Neuron (in vitro differentiated cells): ENCODE data around the gene NIPAL3.
"Not testable (repeated sequence)": the region's sequence is repeated elsewhere in the genome, so short reads cannot be mapped to it uniquely, and the experiment has no call there.

ENCODE experiments used
- H2AFZ ChIP-seq: one replicate; pipeline ENCODE4 v1.6.1; 2013; ENCODE audit warnings: low read depth, mild to moderate bottlenecking, inconsistent platforms, low read length, moderate library complexity
- H3K27me3 ChIP-seq: one replicate; pipeline ENCODE4 v1.6.1; 2013; ENCODE audit warnings: low read length; ENCODE audit not compliant: insufficient read depth
- H3K36me3 ChIP-seq: one replicate; pipeline ENCODE4 v1.6.1; 2013; ENCODE audit warnings: low read length; ENCODE audit not compliant: insufficient read depth
- H3K4me1 ChIP-seq: one replicate; pipeline ENCODE4 v1.6.1; 2013; ENCODE audit warnings: low read length; ENCODE audit not compliant: insufficient read depth
- H3K4me3 ChIP-seq: 2 replicates; pipeline ENCODE4 v1.5.1; 2013; ENCODE audit warnings: mild to moderate bottlenecking, low read length, moderate library complexity
- H3K9me3 ChIP-seq: one replicate; pipeline ENCODE4 v1.6.1; 2013; ENCODE audit warnings: low read length

NIPAL3 gene

GRCh38 chr1:24514946-24515345 is 99.3 kb downstream of the NIPAL3 start:
- H3K4me3 ChIP-seq = no peak overlapping the region
- no peaks in the 10 kb centered on the region for H3K9me3 ChIP-seq
- peaks cover 2% of the 10 kb centered on the region for H3K27me3 ChIP-seq
- H3K36me3 ChIP-seq = no peaks in the 10 kb centered on the region
- no peaks in the 10 kb centered on the region for H3K4me1 ChIP-seq
- no peak overlapping the region for H2AFZ ChIP-seq

- not testable (repeated sequence) for H3K4me3 ChIP-seq, H3K36me3 ChIP-seq, H2AFZ ChIP-seq, H3K4me1 ChIP-seq, H3K9me3 ChIP-seq, H3K27me3 ChIP-seq
Observed at GRCh38 chr1:24515671-24516209, 100.1 kb downstream of the NIPAL3 start.

- no peak overlapping the region for H2AFZ ChIP-seq
- H3K4me1 ChIP-seq = no peaks in the 10 kb centered on the region
- peaks cover 2% of the 10 kb centered on the region for H3K27me3 ChIP-seq
- no peak overlapping the region for H3K4me3 ChIP-seq
- no peaks in the 10 kb centered on the region for H3K9me3 ChIP-seq
- H3K36me3 ChIP-seq = no peaks in the 10 kb centered on the region
Observed at GRCh38 chr1:24516506-24516905, 100.9 kb downstream of the NIPAL3 start.

DNA sequence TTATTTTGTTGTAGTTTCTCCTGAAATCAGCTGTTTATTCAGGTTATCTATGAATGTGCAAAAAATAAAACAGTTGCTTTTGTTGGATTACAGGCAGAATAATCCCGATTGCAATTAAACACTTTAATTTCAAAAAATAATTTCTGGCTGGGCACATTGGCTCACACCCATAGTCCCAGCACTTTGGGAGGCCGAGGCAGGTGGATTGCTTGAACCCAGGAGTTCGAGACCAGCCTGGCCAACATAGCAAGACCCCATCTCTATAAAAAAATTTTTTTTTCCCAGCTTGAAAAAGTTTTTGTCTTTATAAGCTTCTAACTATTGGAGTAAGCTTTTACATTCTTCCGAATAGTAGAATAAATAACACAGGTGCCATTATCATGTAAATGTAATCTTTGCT is 102.3 kb downstream of the NIPAL3 start:
- Histone ChIP-seq H3K4me3 (no peak overlapping the region), H3K9me3 (no peaks in the 10 kb centered on the region), H3K36me3 (no peaks in the 10 kb centered on the region), H3K4me1 (no peaks in the 10 kb centered on the region), H2AFZ (no peak overlapping the region), H3K27me3 (peaks cover 2% of the 10 kb centered on the region)

DNA sequence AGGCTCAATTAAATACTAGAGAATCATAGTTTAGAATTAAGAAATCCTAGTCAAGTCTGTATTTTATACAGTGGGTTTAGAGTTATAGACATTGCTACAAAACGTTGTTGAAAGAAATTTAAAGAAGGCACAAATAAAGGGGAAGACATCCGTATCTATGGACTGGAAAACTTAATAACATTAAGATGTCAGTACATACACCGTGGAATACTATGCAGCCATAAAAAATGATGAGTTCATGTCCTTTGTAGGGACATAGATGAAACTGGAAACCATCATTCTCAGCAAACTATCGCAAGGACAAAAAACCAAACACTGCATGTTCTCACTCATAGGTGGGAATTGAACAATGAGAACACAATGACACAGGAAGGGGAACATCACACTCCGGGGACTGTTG is 104.7 kb downstream of the NIPAL3 start:
- H3K9me3 ChIP-seq, H3K4me3 ChIP-seq, H3K27me3 ChIP-seq, H3K36me3 ChIP-seq, H3K4me1 ChIP-seq, H2AFZ ChIP-seq: not testable (repeated sequence)
